Measurements from ENCODE around the gene FMO1.

The FMO1 gene

DNA sequence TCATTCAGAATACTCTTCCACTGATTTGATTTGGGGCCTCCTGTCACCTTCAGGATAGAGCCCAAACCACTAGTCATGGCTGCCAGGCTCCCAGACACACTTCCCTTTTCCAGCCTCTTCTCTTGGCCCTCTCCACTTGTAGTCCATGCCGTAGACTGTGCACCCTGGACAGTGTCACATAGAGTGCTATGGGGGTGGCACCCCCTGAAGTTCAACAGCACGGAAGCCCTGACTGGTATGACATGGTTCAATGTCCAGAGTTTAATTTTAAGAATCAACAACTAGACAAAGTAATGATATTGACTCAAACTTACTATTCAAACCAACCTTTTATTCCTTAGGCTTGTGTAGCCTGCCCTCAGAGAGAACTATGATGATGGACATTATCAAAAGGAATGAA lies 40.9 kb upstream of the FMO1 start:
- Histone ChIP-seq H3K79me2 (no peaks in the 10 kb centered on the region), H2AFZ (no peak overlapping the region), H3K27me3 (ENCODE audit: control insufficient read depth, insufficient read depth, low read length) (no peaks in the 10 kb centered on the region), H3K4me2 (ENCODE audit: low read length) (no peak overlapping the region), H3K36me3 (ENCODE audit: control insufficient read depth, insufficient read depth, low read length) (no peaks in the 10 kb centered on the region), H3K27ac (no peak overlapping the region), H3K4me3 (ENCODE audit: low read depth, low read length) (no peak overlapping the region), H3K9ac (no peak overlapping the region), H3K4me1 (no peaks in the 10 kb centered on the region), H3K9me3 (ENCODE audit: control insufficient read depth, low read length) (no peaks in the 10 kb centered on the region)
- TF ChIP-seq, protein P1, sequence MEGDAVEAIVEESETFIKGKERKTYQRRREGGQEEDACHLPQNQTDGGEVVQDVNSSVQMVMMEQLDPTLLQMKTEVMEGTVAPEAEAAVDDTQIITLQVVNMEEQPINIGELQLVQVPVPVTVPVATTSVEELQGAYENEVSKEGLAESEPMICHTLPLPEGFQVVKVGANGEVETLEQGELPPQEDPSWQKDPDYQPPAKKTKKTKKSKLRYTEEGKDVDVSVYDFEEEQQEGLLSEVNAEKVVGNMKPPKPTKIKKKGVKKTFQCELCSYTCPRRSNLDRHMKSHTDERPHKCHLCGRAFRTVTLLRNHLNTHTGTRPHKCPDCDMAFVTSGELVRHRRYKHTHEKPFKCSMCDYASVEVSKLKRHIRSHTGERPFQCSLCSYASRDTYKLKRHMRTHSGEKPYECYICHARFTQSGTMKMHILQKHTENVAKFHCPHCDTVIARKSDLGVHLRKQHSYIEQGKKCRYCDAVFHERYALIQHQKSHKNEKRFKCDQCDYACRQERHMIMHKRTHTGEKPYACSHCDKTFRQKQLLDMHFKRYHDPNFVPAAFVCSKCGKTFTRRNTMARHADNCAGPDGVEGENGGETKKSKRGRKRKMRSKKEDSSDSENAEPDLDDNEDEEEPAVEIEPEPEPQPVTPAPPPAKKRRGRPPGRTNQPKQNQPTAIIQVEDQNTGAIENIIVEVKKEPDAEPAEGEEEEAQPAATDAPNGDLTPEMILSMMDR (IDR thresholded peaks at IDR 0.05): no peak

GRCh38 chr1:171210355-171210754 lies 37.9 kb upstream of the FMO1 start:
- no peak overlapping the region for H3K27ac ChIP-seq

GRCh38 chr1:171212607-171213351 lies 35.5 kb upstream of the FMO1 start:
- no peak overlapping the region for H3K9ac ChIP-seq
- H3K79me2 ChIP-seq: no peaks in the 10 kb centered on the region
- H3K27ac ChIP-seq: no peak overlapping the region
- no peak overlapping the region for H3K4me2 ChIP-seq (ENCODE audit: low read length)
- H3K27me3 ChIP-seq (ENCODE audit: control insufficient read depth, insufficient read depth, low read length): no peaks in the 10 kb centered on the region
- H3K36me3 ChIP-seq (ENCODE audit: control insufficient read depth, insufficient read depth, low read length): no peaks in the 10 kb centered on the region
- H3K9me3 ChIP-seq (ENCODE audit: control insufficient read depth, low read length): no peaks in the 10 kb centered on the region
- no peak overlapping the region for H3K4me3 ChIP-seq (ENCODE audit: low read depth, low read length)
- H2AFZ ChIP-seq: no peak overlapping the region
- no peaks in the 10 kb centered on the region for H3K4me1 ChIP-seq
- TF ChIP-seq, protein P1 (IDR thresholded peaks at IDR 0.05): no peak

More at GRCh38 chr1:171210355-171210754, 37.9 kb upstream of the FMO1 start:
- no peak overlapping the region for H3K4me2 ChIP-seq (ENCODE audit: low read length)
- no peaks in the 10 kb centered on the region for H3K79me2 ChIP-seq
- no peaks in the 10 kb centered on the region for H3K27me3 ChIP-seq (ENCODE audit: control insufficient read depth, insufficient read depth, low read length)
- H3K36me3 ChIP-seq (ENCODE audit: control insufficient read depth, insufficient read depth, low read length): no peaks in the 10 kb centered on the region
- H2AFZ ChIP-seq: no peak overlapping the region
- H3K9me3 ChIP-seq (ENCODE audit: control insufficient read depth, low read length): no peaks in the 10 kb centered on the region
- no peak overlapping the region for H3K4me3 ChIP-seq (ENCODE audit: low read depth, low read length)
- TF ChIP-seq, protein P1 (IDR thresholded peaks at IDR 0.05): no peak
- no peaks in the 10 kb centered on the region for H3K4me1 ChIP-seq
- no peak overlapping the region for H3K9ac ChIP-seq

DNA sequence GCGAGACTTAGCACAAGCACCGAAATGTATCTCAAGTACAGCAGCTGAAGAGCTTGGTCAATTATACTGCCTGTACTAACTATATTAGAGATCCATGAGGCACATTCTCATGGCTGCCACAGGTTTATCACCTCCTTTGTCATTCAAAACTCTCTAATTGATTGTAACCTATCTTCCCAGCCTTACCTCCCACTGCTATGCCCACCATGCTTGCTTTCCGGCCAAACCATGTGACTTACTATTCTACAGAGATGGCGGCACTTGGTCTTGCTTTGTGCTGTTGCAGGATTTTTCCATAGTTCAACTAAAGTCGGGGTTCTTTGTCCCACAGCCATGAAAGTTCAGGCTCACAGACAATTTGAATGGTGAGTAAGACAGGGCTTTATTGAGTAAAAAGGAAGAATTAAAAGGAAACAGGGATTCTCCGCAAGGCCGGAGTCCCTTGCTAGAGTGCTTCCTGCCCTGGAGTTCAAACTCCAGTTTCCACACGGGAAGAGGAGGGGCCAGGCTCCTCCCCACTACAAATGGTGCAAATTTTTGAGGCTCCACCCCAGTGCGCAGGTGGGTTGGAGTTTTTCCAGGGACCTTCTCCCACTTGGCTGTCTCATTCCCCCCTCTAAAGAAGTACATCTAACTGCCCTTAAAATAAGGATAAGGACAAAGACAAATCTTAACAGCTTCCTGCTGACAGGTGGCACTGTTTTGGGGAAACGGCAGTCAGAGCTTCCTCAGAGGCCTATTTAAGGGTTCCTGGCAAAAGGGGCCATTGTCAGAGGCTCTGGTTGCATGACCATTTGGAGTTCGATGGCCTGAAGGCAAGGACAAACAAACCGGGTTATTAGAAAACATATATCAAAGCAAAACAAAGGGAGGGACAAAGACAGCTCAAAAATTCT lies 34.5 kb upstream of the FMO1 start:
- TF ChIP-seq, protein P1 (IDR thresholded peaks at IDR 0.05): no peak
- H3K9ac ChIP-seq: no peak overlapping the region
- no peak overlapping the region for H2AFZ ChIP-seq
- H3K4me2 ChIP-seq (ENCODE audit: low read length): no peak overlapping the region
- H3K4me3 ChIP-seq (ENCODE audit: low read depth, low read length): no peak overlapping the region
- no peaks in the 10 kb centered on the region for H3K79me2 ChIP-seq
- H3K36me3 ChIP-seq (ENCODE audit: control insufficient read depth, insufficient read depth, low read length): no peaks in the 10 kb centered on the region
- peaks cover 2% of the 10 kb centered on the region for H3K9me3 ChIP-seq (ENCODE audit: control insufficient read depth, low read length)
- no peak overlapping the region for H3K27ac ChIP-seq
- no peaks in the 10 kb centered on the region for H3K4me1 ChIP-seq
- H3K27me3 ChIP-seq (ENCODE audit: control insufficient read depth, insufficient read depth, low read length): no peaks in the 10 kb centered on the region
